NB4 (cell line): ENCODE results near the gene CPNE4.

Experiments
- MYC ChIP-seq: IDR thresholded peaks from 2 replicates; pipeline ENCODE4 v1.6.1; 2011; ENCODE audit warnings: low read depth, low read length
- POLR2A ChIP-seq: IDR thresholded peaks from 2 replicates; pipeline ENCODE4 v1.6.1; 2011; ENCODE audit warnings: mild to moderate bottlenecking; ENCODE audit not compliant: insufficient read length; ENCODE audit errors: extremely low read depth
- TF ChIP-seq, protein P1 (sequence below): IDR thresholded peaks from one replicate; pipeline ENCODE4 v1.5.1; 2012; ENCODE audit warnings: low read depth, low read length
- TF ChIP-seq, protein P2 (sequence below): IDR thresholded peaks from 2 replicates; pipeline ENCODE4 v1.6.1; 2011; ENCODE audit warnings: low read depth, low read length

DNA sequence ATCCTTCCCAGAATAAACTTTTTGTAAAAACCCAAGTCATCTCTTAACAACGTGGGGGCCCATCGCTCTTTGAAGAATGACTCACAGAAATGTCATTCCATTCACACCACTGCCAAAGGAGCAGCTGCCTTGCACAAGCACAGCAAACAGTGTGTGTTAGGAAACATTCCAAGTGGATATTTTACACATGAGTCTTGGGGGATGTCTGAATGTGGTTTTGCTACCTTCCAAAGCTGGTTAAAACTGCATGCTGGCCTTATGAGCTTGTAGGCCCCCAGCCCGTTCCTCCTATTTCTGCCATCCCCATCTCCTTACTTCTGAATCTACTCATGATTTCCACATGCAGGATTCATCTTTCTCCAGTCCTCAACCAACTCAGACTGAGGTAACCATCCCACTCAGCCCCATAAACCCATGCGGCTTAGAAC, 130.8 kb downstream of the CPNE4 start:
- TF ChIP-seq POLR2A (no peak), MYC (no peak)
- TF ChIP-seq, protein P1, sequence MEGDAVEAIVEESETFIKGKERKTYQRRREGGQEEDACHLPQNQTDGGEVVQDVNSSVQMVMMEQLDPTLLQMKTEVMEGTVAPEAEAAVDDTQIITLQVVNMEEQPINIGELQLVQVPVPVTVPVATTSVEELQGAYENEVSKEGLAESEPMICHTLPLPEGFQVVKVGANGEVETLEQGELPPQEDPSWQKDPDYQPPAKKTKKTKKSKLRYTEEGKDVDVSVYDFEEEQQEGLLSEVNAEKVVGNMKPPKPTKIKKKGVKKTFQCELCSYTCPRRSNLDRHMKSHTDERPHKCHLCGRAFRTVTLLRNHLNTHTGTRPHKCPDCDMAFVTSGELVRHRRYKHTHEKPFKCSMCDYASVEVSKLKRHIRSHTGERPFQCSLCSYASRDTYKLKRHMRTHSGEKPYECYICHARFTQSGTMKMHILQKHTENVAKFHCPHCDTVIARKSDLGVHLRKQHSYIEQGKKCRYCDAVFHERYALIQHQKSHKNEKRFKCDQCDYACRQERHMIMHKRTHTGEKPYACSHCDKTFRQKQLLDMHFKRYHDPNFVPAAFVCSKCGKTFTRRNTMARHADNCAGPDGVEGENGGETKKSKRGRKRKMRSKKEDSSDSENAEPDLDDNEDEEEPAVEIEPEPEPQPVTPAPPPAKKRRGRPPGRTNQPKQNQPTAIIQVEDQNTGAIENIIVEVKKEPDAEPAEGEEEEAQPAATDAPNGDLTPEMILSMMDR, result no peak
- TF ChIP-seq, protein P2, sequence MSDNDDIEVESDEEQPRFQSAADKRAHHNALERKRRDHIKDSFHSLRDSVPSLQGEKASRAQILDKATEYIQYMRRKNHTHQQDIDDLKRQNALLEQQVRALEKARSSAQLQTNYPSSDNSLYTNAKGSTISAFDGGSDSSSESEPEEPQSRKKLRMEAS, result no peak
